HL-60 (cell line): ENCODE measurements around the gene LSM10.

Source experiments
- REST ChIP-seq: IDR thresholded peaks from 2 replicates; pipeline ENCODE4 v1.6.1; 2012; ENCODE audit warnings: low read depth; ENCODE audit not compliant: insufficient replicate concordance
- TF ChIP-seq, protein P1 (sequence below): IDR thresholded peaks from one replicate; pipeline ENCODE4 v1.5.1; 2011; ENCODE audit warnings: low read length, control low read depth, inconsistent platforms; ENCODE audit not compliant: insufficient read depth

- TF ChIP-seq REST = no peak
- TF ChIP-seq, protein P1, sequence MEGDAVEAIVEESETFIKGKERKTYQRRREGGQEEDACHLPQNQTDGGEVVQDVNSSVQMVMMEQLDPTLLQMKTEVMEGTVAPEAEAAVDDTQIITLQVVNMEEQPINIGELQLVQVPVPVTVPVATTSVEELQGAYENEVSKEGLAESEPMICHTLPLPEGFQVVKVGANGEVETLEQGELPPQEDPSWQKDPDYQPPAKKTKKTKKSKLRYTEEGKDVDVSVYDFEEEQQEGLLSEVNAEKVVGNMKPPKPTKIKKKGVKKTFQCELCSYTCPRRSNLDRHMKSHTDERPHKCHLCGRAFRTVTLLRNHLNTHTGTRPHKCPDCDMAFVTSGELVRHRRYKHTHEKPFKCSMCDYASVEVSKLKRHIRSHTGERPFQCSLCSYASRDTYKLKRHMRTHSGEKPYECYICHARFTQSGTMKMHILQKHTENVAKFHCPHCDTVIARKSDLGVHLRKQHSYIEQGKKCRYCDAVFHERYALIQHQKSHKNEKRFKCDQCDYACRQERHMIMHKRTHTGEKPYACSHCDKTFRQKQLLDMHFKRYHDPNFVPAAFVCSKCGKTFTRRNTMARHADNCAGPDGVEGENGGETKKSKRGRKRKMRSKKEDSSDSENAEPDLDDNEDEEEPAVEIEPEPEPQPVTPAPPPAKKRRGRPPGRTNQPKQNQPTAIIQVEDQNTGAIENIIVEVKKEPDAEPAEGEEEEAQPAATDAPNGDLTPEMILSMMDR = no peak
Measured at GRCh38 chr1:36359383-36359782, 38.3 kb downstream of the LSM10 start.
